ENCODE data around the gene ACAN.

DNA sequence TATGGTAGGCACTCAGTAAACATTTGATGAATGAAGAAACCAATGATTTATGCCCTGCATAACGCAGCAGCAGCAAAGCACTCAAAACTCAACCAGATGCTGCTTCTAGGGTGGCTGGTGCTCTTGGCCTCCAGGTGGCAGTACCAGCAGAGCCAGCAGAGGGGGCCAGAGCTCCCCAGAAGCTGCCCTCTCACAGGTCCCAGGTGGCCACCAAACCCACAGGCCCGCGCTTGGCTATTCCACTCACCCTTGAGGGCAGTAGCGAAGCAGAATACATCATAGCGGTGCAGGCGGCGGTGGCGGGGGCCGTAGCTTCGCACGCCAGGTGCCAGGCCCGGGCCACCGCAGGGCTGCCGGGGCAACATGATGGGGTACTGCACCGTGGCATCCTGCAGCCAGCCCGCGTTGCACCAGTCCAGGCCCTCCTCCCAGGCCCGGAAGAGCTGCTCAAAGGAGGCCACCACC, 75.5 kb downstream of the ACAN start:
- no peak for TF ChIP-seq POLR2A (IDR thresholded peaks at IDR 0.05)
- no peak for TF ChIP-seq POLR2AphosphoS5 (IDR thresholded peaks at IDR 0.05)

All from stomach (tissue), 4 donors.